HG03460 (cell line): ENCODE results near the gene SRMS.
"Not testable (repeated sequence)": the region's sequence is repeated elsewhere in the genome, so short reads cannot be mapped to it uniquely, and the experiment has no call there.

Experiments used
- ATAC-seq: cut with Tn5 transposase; IDR thresholded peaks from one replicate; pipeline ENCODE4 v1.9.1; 2021; ENCODE audit not compliant: unreplicated experiment

SRMS gene

GRCh38 chr20:63525185-63525584 is 22.4 kb downstream of the SRMS start:
- no peak for ATAC-seq

- no peak for ATAC-seq
Measured at GRCh38 chr20:63522981-63523611, 24.5 kb downstream of the SRMS start.

- ATAC-seq: no peak
Measured at GRCh38 chr20:63522091-63522868, 25.3 kb downstream of the SRMS start.

- ATAC-seq: no peak
Measured at GRCh38 chr20:63521602-63522001, 25.9 kb downstream of the SRMS start.

GRCh38 chr20:63520934-63521601 is 26.5 kb downstream of the SRMS start:
- ATAC-seq: peak; percentile 43

- ATAC-seq: peak; percentile 62
Measured at GRCh38 chr20:63520504-63520933, 27.0 kb downstream of the SRMS start, which contains the start of gene PPDPF. PPDPF (plus strand) TSS chr20:63520765; CDS start chr20:63521309, 544 bp downstream.

- ATAC-seq: peak; percentile 40
Measured at GRCh38 chr20:63519668-63520503, 27.7 kb downstream of the SRMS start.

GRCh38 chr20:63518946-63519667 is 28.4 kb downstream of the SRMS start:
- no peak for ATAC-seq

- no peak for ATAC-seq
Measured at GRCh38 chr20:63518351-63518861, 29.1 kb downstream of the SRMS start.

- ATAC-seq: no peak
Measured at GRCh38 chr20:63517376-63518309, 29.9 kb downstream of the SRMS start.

- ATAC-seq: not testable (repeated sequence)
Measured at GRCh38 chr20:63514520-63514919, 33.0 kb downstream of the SRMS start.

- no peak for ATAC-seq
Measured at GRCh38 chr20:63513207-63513606, 34.3 kb downstream of the SRMS start.

- ATAC-seq: no peak
Measured at GRCh38 chr20:63509088-63509564, 38.4 kb downstream of the SRMS start.

GRCh38 chr20:63508072-63508768 is 39.3 kb downstream of the SRMS start:
- ATAC-seq: no peak

GRCh38 chr20:63507083-63507743 is 40.3 kb downstream of the SRMS start:
- ATAC-seq: no peak

GRCh38 chr20:63505723-63506122 is 41.8 kb downstream of the SRMS start:
- ATAC-seq: no peak

- ATAC-seq: no peak
Measured at GRCh38 chr20:63505281-63505680, 42.3 kb downstream of the SRMS start.

GRCh38 chr20:63504642-63505041 is 42.9 kb downstream of the SRMS start:
- ATAC-seq: no peak
